Measurements from ENCODE around the gene ATG2A.

ATG2A gene

GRCh38 chr11:64923944-64924909 lies 7.2 kb upstream of the ATG2A start, which contains the start of gene PPP2R5B:
Gene PPP2R5B (plus strand): TSS chr11:64924689. CDS start chr11:64925735, 1,046 bp downstream.
- peak; percentile 98 for DNase-seq (ENCODE audit: low spot score)

GRCh38 chr11:64923151-64923661 lies 6.2 kb upstream of the ATG2A start:
- no peak for DNase-seq (ENCODE audit: low spot score)

GRCh38 chr11:64921384-64921783 lies 4.4 kb upstream of the ATG2A start:
- DNase-seq (ENCODE audit: low spot score): no peak

GRCh38 chr11:64920124-64920523 lies 3.1 kb upstream of the ATG2A start:
- no peak for DNase-seq (ENCODE audit: low spot score)

GRCh38 chr11:64919627-64920026 lies 2.6 kb upstream of the ATG2A start:
- no peak for DNase-seq (ENCODE audit: low spot score)

- peak; percentile 33 for DNase-seq (ENCODE audit: low spot score)
Measured at GRCh38 chr11:64918017-64918416, 1.0 kb upstream of the ATG2A start.

GRCh38 chr11:64917663-64917995 lies 620 bp upstream of the ATG2A start:
- no peak for DNase-seq (ENCODE audit: low spot score)

GRCh38 chr11:64916040-64916774 lies 802 bp downstream of the ATG2A start:
- peak; percentile 61 for DNase-seq (ENCODE audit: low spot score)

GRCh38 chr11:64915376-64915887 lies 1.6 kb downstream of the ATG2A start:
- DNase-seq (ENCODE audit: low spot score): no peak

- DNase-seq (ENCODE audit: low spot score): no peak
Measured at GRCh38 chr11:64914123-64914522, 2.9 kb downstream of the ATG2A start.

- DNase-seq (ENCODE audit: low spot score): no peak
Measured at GRCh38 chr11:64913171-64913727, 3.8 kb downstream of the ATG2A start.

- no peak for DNase-seq (ENCODE audit: low spot score)
Measured at GRCh38 chr11:64911689-64912088, 5.3 kb downstream of the ATG2A start.

GRCh38 chr11:64911142-64911541 lies 5.9 kb downstream of the ATG2A start:
- DNase-seq (ENCODE audit: low spot score): no peak

GRCh38 chr11:64910451-64911093 lies 6.4 kb downstream of the ATG2A start:
- DNase-seq (ENCODE audit: low spot score): no peak

- DNase-seq (ENCODE audit: low spot score): no peak
Measured at GRCh38 chr11:64909653-64910343, 7.2 kb downstream of the ATG2A start.

GRCh38 chr11:64908766-64909165 lies 8.2 kb downstream of the ATG2A start:
- no peak for DNase-seq (ENCODE audit: low spot score)

- DNase-seq (ENCODE audit: low spot score): no peak
Measured at GRCh38 chr11:64906314-64906635, 10.7 kb downstream of the ATG2A start.

GRCh38 chr11:64905516-64906313 lies 11.3 kb downstream of the ATG2A start:
- DNase-seq (ENCODE audit: low spot score): no peak

GRCh38 chr11:64903291-64903833 lies 13.6 kb downstream of the ATG2A start:
- DNase-seq (ENCODE audit: low spot score): no peak
